H1 (cell line): Measurements from ENCODE around the gene WWC2. TPM values are rescaled to one million over a fixed set of nuclear protein-coding genes. Genes with fewer than 3 reads are reported as not detected.

Source experiments
- CTCF ChIA-PET: fragments of 300-600 bp; sonication (Branson Sonifier 250); formaldehyde crosslinking; loops from one replicate; lab custom pipeline; 2021; ENCODE audit not compliant: partially characterized antibody; lab: Charles Lee
- POLR2A ChIA-PET: fragments of 300-600 bp; sonication (Branson Sonifier 250); formaldehyde crosslinking; loops from one replicate; lab custom pipeline; 2021; ENCODE audit warnings: inconsistent platforms; ENCODE audit not compliant: partially characterized antibody; lab: Charles Lee
- DNase-seq, 2 experiments: peaks; one replicate each; pipeline versions ENCODE4 v3.0.0 to v3.0.0-alpha.2; 2010 to 2022; ENCODE audit warnings: low spot score in 2 of 2, low read depth in 1 of 2, mixed read lengths in 1 of 2
- FAIRE-seq: peaks from 2 replicates; lab custom pipeline; 2011; peaks lifted over from hg19 to GRCh38; lab: Jason Lieb, UNC
- H2AFZ ChIP-seq: 2 replicates; pipeline ENCODE4 v1.8.1; 2012; ENCODE audit warnings: low read length, inconsistent platforms
- H2AK5ac ChIP-seq: 2 replicates; pipeline ENCODE4 v1.6.1; 2013; ENCODE audit warnings: low read depth, low read length
- H2BK120ac ChIP-seq: replicated peaks from 2 replicates; pipeline ENCODE3; 2013; ENCODE audit warnings: low read depth, low read length, inconsistent platforms
- H2BK12ac ChIP-seq: 2 replicates; pipeline ENCODE4 v1.6.1; 2013; ENCODE audit warnings: low read depth, low read length
- H2BK15ac ChIP-seq: 2 replicates; pipeline ENCODE4 v1.6.1; 2013; ENCODE audit warnings: low read length
- H2BK20ac ChIP-seq: 2 replicates; pipeline ENCODE4 v1.6.1; 2013; ENCODE audit warnings: low read length
- H2BK5ac ChIP-seq: 2 replicates; pipeline ENCODE4 v1.6.1; 2013; ENCODE audit warnings: low read depth, low read length
- H3K14ac ChIP-seq: 2 replicates; pipeline ENCODE4 v1.6.1; 2013; ENCODE audit warnings: inconsistent platforms; ENCODE audit not compliant: insufficient read length
- H3K18ac ChIP-seq: 2 replicates; pipeline ENCODE4 v1.6.1; 2013; ENCODE audit warnings: low read length; ENCODE audit errors: extremely low read depth
- H3K23ac ChIP-seq: 2 replicates; pipeline ENCODE4 v1.6.1; 2013; ENCODE audit warnings: inconsistent platforms; ENCODE audit not compliant: insufficient read length
- H3K23me2 ChIP-seq: 2 replicates; pipeline ENCODE4 v1.6.1; 2013; ENCODE audit warnings: low read depth, low read length
- H3K27ac ChIP-seq: 2 replicates; pipeline ENCODE4 v1.6.1; 2011; ENCODE audit warnings: low read depth, low read length, inconsistent platforms
- H3K27me3 ChIP-seq, 4 experiments: replicated peaks in 1 of 4; 1 replicate in 1 of 4; 2 replicates in 3 of 4; pipeline versions ENCODE4 v1.6.1 to v1.8.1; 2011 to 2013; ENCODE audit warnings: low read length in 3 of 4, mild to moderate bottlenecking in 3 of 4, inconsistent platforms in 2 of 4, mixed read lengths in 2 of 4, moderate library complexity in 1 of 4; ENCODE audit not compliant: control insufficient read depth in 3 of 4, insufficient read depth in 3 of 4; ENCODE audit errors: extremely low read depth in 1 of 4
- H3K36me3 ChIP-seq, 4 experiments: 2 replicates each; pipeline versions ENCODE4 v1.6.1 to v1.8.1; 2011 to 2013; ENCODE audit warnings: mild to moderate bottlenecking in 4 of 4, low read length in 3 of 4, moderate library complexity in 2 of 4, control low read depth in 1 of 4, inconsistent platforms in 1 of 4; ENCODE audit not compliant: insufficient read depth in 4 of 4, control insufficient read depth in 2 of 4
- H3K4ac ChIP-seq: replicated peaks from 2 replicates; pipeline ENCODE3; 2013; ENCODE audit warnings: low read length, low read depth, mixed read lengths, inconsistent platforms; ENCODE audit not compliant: insufficient read length
- H3K4me1 ChIP-seq, 4 experiments: replicated peaks in 1 of 4; 1 replicate in 1 of 4; 2 replicates in 3 of 4; pipeline versions ENCODE4 v1.6.1 to v1.8.1; 2011 to 2013; ENCODE audit warnings: low read length in 3 of 4, inconsistent platforms in 2 of 4, mixed read lengths in 1 of 4; ENCODE audit not compliant: insufficient read depth in 4 of 4, control insufficient read depth in 3 of 4
- H3K4me2 ChIP-seq, 2 experiments: 2 replicates each; pipeline versions ENCODE4 v1.6.1 to v1.8.1; 2011 to 2013; ENCODE audit warnings: low read depth in 2 of 2, low read length in 2 of 2, control low read depth in 1 of 2, inconsistent platforms in 1 of 2, mild to moderate bottlenecking in 1 of 2; ENCODE audit not compliant: insufficient read depth in 1 of 2
- H3K4me3 ChIP-seq, 4 experiments: fragments of 200-600, 300-600 bp in 1 of 4; sonication (generic), shearing (Covaris generic), sonication (Bioruptor Twin) in 1 of 4; 2 replicates each; pipeline versions ENCODE4 v1.5.1 to v1.8.1; 2011 to 2016; ENCODE audit warnings: low read length in 4 of 4, low read depth in 3 of 4, control low read depth in 2 of 4, inconsistent platforms in 2 of 4, mild to moderate bottlenecking in 2 of 4, mixed read lengths in 1 of 4, moderate library complexity in 1 of 4; ENCODE audit not compliant: insufficient read depth in 2 of 4; ENCODE audit errors: extremely low read depth in 1 of 4
- H3K56ac ChIP-seq: replicated peaks from 2 replicates; pipeline ENCODE3; 2013; ENCODE audit warnings: low read depth, mild to moderate bottlenecking, mixed read lengths, low read length, inconsistent platforms; ENCODE audit not compliant: insufficient read length
- H3K79me1 ChIP-seq: 2 replicates; pipeline ENCODE4 v1.6.1; 2013; ENCODE audit warnings: low read depth, low read length, control low read depth
- H3K79me2 ChIP-seq, 2 experiments: 2 replicates each; pipeline versions ENCODE4 v1.6.1 to v1.8.1; 2012 to 2013; ENCODE audit warnings: low read length in 2 of 2, mild to moderate bottlenecking in 2 of 2, inconsistent platforms in 1 of 2; ENCODE audit not compliant: insufficient read depth in 2 of 2, control insufficient read depth in 1 of 2
- H3K9ac ChIP-seq, 4 experiments: replicated peaks in 1 of 4; 1 replicate in 1 of 4; 2 replicates in 3 of 4; pipeline versions ENCODE4 v1.6.1 to v1.8.1; 2011 to 2013; ENCODE audit warnings: low read depth in 3 of 4, low read length in 3 of 4, control low read depth in 2 of 4, mild to moderate bottlenecking in 2 of 4, moderate library complexity in 2 of 4, inconsistent platforms in 1 of 4; ENCODE audit errors: extremely low read depth in 1 of 4
- H3K9me3 ChIP-seq, 2 experiments: 2 replicates each; pipeline versions ENCODE4 v1.6.1 to v1.8.1; 2012 to 2013; ENCODE audit warnings: mild to moderate bottlenecking in 2 of 2, moderate library complexity in 2 of 2, control low read depth in 1 of 2, inconsistent platforms in 1 of 2, low read depth in 1 of 2, low read length in 1 of 2, mixed read lengths in 1 of 2; ENCODE audit not compliant: insufficient read depth in 2 of 2
- H4K20me1 ChIP-seq, 2 experiments: replicated peaks in 1 of 2; 2 replicates each; pipeline versions ENCODE3 to v1.8.1; 2011 to 2013; ENCODE audit warnings: inconsistent platforms in 2 of 2, low read length in 2 of 2, mild to moderate bottlenecking in 1 of 2; ENCODE audit not compliant: insufficient read depth in 2 of 2, control insufficient read depth in 1 of 2
- H4K5ac ChIP-seq: 2 replicates; pipeline ENCODE4 v1.6.1; 2013; ENCODE audit warnings: low read length, low read depth, mixed read lengths, inconsistent platforms; ENCODE audit not compliant: insufficient read length
- H4K8ac ChIP-seq: 2 replicates; pipeline ENCODE4 v1.8.0; 2013; ENCODE audit warnings: mild to moderate bottlenecking, moderate library complexity, low read length, inconsistent platforms; ENCODE audit not compliant: insufficient read depth; ENCODE audit errors: extremely low read depth
- H4K91ac ChIP-seq: replicated peaks from 2 replicates; pipeline ENCODE3; 2013; ENCODE audit warnings: low read length, mixed read lengths, inconsistent platforms; ENCODE audit not compliant: insufficient read length
- ATF3 ChIP-seq: IDR thresholded peaks from 2 replicates; pipeline ENCODE4 v1.6.1; 2011; ENCODE audit warnings: low read depth, mild to moderate bottlenecking, low read length; ENCODE audit not compliant: insufficient read depth
- BACH1 ChIP-seq: IDR thresholded peaks from 2 replicates; pipeline ENCODE4 v1.6.1; 2012; ENCODE audit warnings: low read length, improper control_type of control experiment
- CHD1 ChIP-seq: IDR thresholded peaks from 2 replicates; pipeline ENCODE4 v1.6.1; 2012; ENCODE audit warnings: low read depth, low read length, improper control_type of control experiment
- CTCF ChIP-seq, 3 experiments: IDR thresholded peaks; 1 replicate in 2 of 3; 2 replicates in 1 of 3; pipeline versions ENCODE4 v1.5.1 to v1.6.1; 2011; ENCODE audit warnings: low read length in 3 of 3, mild to moderate bottlenecking in 3 of 3, inconsistent platforms in 2 of 3, low read depth in 1 of 3, moderate library complexity in 1 of 3; ENCODE audit not compliant: insufficient read depth in 1 of 3; ENCODE audit errors: control extremely low read depth in 1 of 3
- JUN ChIP-seq: IDR thresholded peaks from 2 replicates; pipeline ENCODE4 v1.6.1; 2011; ENCODE audit warnings: low read depth, mild to moderate bottlenecking, improper control_type of control experiment, low read length
- JUND ChIP-seq: IDR thresholded peaks from 2 replicates; pipeline ENCODE4 v1.6.1; 2011; ENCODE audit warnings: mild to moderate bottlenecking, improper control_type of control experiment, low read length
- POLR2A ChIP-seq, 2 experiments: IDR thresholded peaks; 1 replicate in 1 of 2; 2 replicates in 1 of 2; pipeline ENCODE4 v1.6.1; 2011; ENCODE audit warnings: low read depth in 2 of 2, low read length in 2 of 2, mild to moderate bottlenecking in 2 of 2; ENCODE audit errors: control extremely low read depth in 1 of 2
- RAD21 ChIP-seq, 2 experiments: IDR thresholded peaks in 1 of 2; conservative IDR thresholded peaks in 1 of 2; 2 replicates each; pipeline ENCODE4 v1.6.1; 2011; ENCODE audit warnings: low read depth in 2 of 2, low read length in 2 of 2, improper control_type of control experiment in 1 of 2, inconsistent platforms in 1 of 2, mild to moderate bottlenecking in 1 of 2, moderate library complexity in 1 of 2
- SIRT6 ChIP-seq: IDR thresholded peaks from one replicate; pipeline ENCODE4 v1.7.1; 2012; ENCODE audit warnings: low read length, inconsistent platforms
- SP2 ChIP-seq: IDR thresholded peaks from 2 replicates; pipeline ENCODE4 v1.6.1; 2012; ENCODE audit warnings: mild to moderate bottlenecking, low read length, inconsistent platforms
- WGBS, 2 experiments: shearing (Covaris generic) in 1 of 2; methylation state at CpG; one replicate each; pipeline versions ENCODE4 v1.1.6 to v1.1.7; 2013 to 2015; ENCODE audit warnings: low lambda C conversion rate in 2 of 2, mixed read lengths in 2 of 2, inconsistent platforms in 1 of 2, low coverage in 1 of 2, missing lambda C conversion rate in 1 of 2; ENCODE audit not compliant: insufficient replicate concordance in 2 of 2, insufficient coverage in 1 of 2, insufficient read length in 1 of 2; ENCODE audit errors: extremely low coverage in 1 of 2, missing lambda C conversion rate in 1 of 2; 5-methylcytosine and 5-hydroxymethylcytosine counted together
- polyA plus RNA-seq, 7 experiments: library from polyadenylated mRNA; depleted of rRNA in 3 of 7; stranded (reverse) in 5 of 7; unstranded in 2 of 7; fragments of >200 nt in 5 of 7; fragments of 200-250 nt in 2 of 7; gene quantifications; 1 replicate in 5 of 7; 2 replicates in 1 of 7; 4 replicates in 1 of 7; pipeline versions ENCODE4 v1.2.1 to v1.2.3, GENCODE V29; 2011 to 2013; ENCODE audit warnings: missing spikeins in 2 of 7, mixed read lengths in 2 of 7
- total RNA-seq: library from RNA; stranded (reverse); fragmentation: NEBNext Ultra II Directional; extraction: Animal tissue kit (Norgen Biotek cat#: 25700); gene quantifications from 2 replicates; pipeline ENCODE4 v1.2.1, GENCODE V29; 2021

The WWC2 gene
- total and polyA plus RNA-seq, 2 of the 8 experiments (the other 6 are each of a cell fraction or from before 2014, with no cell fraction given): 17.6 to 135 TPM

GRCh38 chr4:183078634-183079033 lies 20.4 kb upstream of the WWC2 start:
- H2BK15ac ChIP-seq: no peak overlapping the region
- CTCF ChIA-PET: interaction anchor here (1.3 to 6.3 kb wide), 5 partner anchors 19 to 183 kb away, joined by 4 to 113 read pairs (median 16); partner anchors contain the start of gene WWC2
- H3K18ac ChIP-seq: no peak overlapping the region
- WGBS, 2 experiments: 94% methylated on average over 13 of the region's 13 CpGs; no CpG with 5 or more reads in 1 of the 2 experiments
- no peak overlapping the region for H3K27ac ChIP-seq
- H3K9me3 ChIP-seq: no peaks in the 10 kb centered on the region
- H2BK120ac ChIP-seq: no peak overlapping the region
- no peaks in the 10 kb centered on the region for H4K20me1 ChIP-seq
- H3K23me2 ChIP-seq: no peaks in the 10 kb centered on the region
- H4K91ac ChIP-seq: no peak overlapping the region
- H3K79me2 ChIP-seq: no peaks in the 10 kb centered on the region
- no peaks in the 10 kb centered on the region for H3K79me1 ChIP-seq
- no peak for TF ChIP-seq SIRT6
- TF ChIP-seq RAD21 (IDR thresholded peaks at IDR 0.05 in 1 of 2, conservative IDR thresholded peaks at IDR 0.05 in 1 of 2; ENCODE audit: low read depth in 2 of 2, low read length in 2 of 2): peak; percentile 32 to 39; a peak in 2 of 4 replicates
- no peak for TF ChIP-seq ATF3
- no peak for TF ChIP-seq JUN
- no peak for TF ChIP-seq CHD1
- peak in 2 of 3 experiments; percentile 32 to 57; a peak in 3 of 4 replicates for TF ChIP-seq CTCF (IDR thresholded peaks at IDR 0.05; ENCODE audit: control extremely low read depth in 1 of 3, insufficient read depth in 1 of 3, low read depth in 1 of 3, low read length in 3 of 3)
- TF ChIP-seq BACH1: no peak
- no peak for TF ChIP-seq SP2
- TF ChIP-seq JUND: no peak
- no peak for TF ChIP-seq POLR2A (IDR thresholded peaks at IDR 0.05; ENCODE audit: control extremely low read depth in 1 of 2, low read depth in 2 of 2, low read length in 2 of 2)
- peaks cover 3 to 18% (median 8%) of the 10 kb centered on the region in 4 experiments; a peak in 6 of 7 replicates for H3K4me1 ChIP-seq
- no peaks in the 10 kb centered on the region for H3K27me3 ChIP-seq
- POLR2A ChIA-PET: interaction anchor here (3.2 kb wide), 1 partner anchor 21 kb away, joined by 28 read pairs; the partner anchor contains the start of gene WWC2
- no peak overlapping the region for H2BK5ac ChIP-seq
- H4K5ac ChIP-seq: no peak overlapping the region
- no peak overlapping the region for H2AK5ac ChIP-seq
- no peak overlapping the region for H4K8ac ChIP-seq
- H2BK12ac ChIP-seq: no peak overlapping the region
- no peak overlapping the region for H3K4ac ChIP-seq
- no peak overlapping the region for H3K56ac ChIP-seq
- no peak overlapping the region for H3K23ac ChIP-seq
- no peak overlapping the region for H2AFZ ChIP-seq
- no peak for DNase-seq
- no peak overlapping the region for H3K4me3 ChIP-seq
- no peak overlapping the region for H3K9ac ChIP-seq
- no peaks in the 10 kb centered on the region for H3K36me3 ChIP-seq
- H3K14ac ChIP-seq: no peak overlapping the region
- H3K4me2 ChIP-seq: no peak overlapping the region
- FAIRE-seq: no peak
- no peak overlapping the region for H2BK20ac ChIP-seq
